Endometrial microvascular endothelial cells (primary cell): ENCODE measurements around the gene REC114. TPM values are rescaled to one million over a fixed set of nuclear protein-coding genes. Genes with fewer than 3 reads are reported as not detected.
"Not testable (repeated sequence)": the region's sequence is repeated elsewhere in the genome, so short reads cannot be mapped to it uniquely, and the experiment has no call there.

Experiments used
- in situ Hi-C: cut with HindIII; loops from 2 replicates; pipeline ENCODE4 v1.10.0; 2017; ENCODE audit warnings: low sequenced_read_pairs, low pct_unique_long_range_greater_than_20kb; ENCODE audit errors: inconsistent ontology term
- total RNA-seq: library from RNA; depleted of rRNA; stranded (reverse); fragments of >200 nt; gene quantifications from one replicate; pipeline ENCODE4 v1.2.3, GENCODE V29; 2015; ENCODE audit errors: inconsistent ontology term

Gene REC114
- total RNA-seq, 1 donor from 2014 or later, result not detected

DNA sequence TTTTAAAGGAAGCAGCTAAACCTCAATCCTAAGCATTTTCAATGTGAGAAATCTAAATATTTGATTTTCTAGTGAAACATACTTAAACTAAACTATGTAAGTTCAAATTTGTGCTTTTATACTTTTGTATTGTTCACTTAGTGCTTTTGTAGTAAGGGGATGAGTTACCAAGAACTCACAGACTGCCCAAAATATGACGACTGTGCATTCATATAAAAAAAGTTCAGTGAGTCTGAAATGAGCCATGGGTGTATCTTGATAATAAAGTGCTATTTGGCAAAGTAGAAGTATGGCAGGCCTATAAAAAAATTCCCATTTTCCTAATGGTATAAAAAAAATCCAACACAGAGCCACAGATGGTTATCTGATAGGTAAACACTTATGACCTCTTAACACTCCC, 124.1 kb downstream of the REC114 start:
- in situ Hi-C loops, result no loop called here

DNA sequence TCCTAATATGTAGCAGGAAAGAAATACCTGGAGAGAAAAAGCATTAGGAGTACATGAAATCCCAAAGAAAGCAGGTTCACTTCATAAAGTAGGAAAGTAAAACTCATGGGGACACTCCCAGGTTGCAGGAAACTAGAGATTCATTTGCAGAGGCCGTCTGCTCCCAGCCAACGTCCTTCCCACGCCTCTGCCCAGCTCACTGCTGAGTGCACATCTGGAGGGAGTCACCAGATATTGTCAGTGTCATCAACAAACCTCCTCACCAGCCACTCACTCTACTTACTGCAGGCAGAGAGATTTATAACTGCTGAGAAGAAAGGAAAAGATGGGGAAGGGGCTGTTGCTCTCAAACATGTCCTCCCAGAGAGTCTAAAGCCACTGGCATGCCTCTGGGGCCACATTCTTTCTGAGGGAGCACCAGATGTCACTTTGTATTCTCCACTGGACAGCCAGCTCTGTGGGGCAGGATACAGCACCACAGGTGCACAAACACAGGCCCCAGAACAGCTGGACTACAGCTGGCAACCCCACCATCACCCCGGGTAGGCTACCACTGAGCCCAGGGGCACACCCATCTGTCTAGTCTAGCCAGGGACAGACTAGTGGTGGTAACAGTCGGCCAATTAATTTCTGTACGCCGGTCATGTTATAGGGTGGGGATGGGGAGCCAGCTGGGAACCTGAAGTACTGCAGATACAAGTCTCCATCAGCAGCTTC, 125.8 kb downstream of the REC114 start:
- in situ Hi-C loops, result no loop called here

DNA sequence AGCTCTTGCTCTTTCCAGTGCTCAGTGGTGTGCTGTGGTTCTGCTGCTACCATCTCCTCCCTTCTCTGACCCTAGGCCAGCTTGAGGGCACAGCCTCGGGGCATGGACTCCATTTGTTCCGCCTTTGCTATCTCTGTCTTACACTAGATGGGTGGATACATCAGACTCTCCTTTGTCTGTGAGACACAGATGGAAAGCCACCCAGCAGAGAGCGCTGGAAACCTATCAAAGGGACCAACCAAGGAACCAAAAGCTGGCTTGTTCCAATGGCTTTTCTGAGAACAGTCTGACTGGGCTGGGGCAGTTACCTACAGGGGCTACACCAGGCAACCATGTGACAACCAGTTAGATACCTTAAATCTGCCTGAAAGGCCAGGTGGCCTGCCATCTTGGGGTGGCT, 126.4 kb downstream of the REC114 start:
- in situ Hi-C loops, result no loop called here

DNA sequence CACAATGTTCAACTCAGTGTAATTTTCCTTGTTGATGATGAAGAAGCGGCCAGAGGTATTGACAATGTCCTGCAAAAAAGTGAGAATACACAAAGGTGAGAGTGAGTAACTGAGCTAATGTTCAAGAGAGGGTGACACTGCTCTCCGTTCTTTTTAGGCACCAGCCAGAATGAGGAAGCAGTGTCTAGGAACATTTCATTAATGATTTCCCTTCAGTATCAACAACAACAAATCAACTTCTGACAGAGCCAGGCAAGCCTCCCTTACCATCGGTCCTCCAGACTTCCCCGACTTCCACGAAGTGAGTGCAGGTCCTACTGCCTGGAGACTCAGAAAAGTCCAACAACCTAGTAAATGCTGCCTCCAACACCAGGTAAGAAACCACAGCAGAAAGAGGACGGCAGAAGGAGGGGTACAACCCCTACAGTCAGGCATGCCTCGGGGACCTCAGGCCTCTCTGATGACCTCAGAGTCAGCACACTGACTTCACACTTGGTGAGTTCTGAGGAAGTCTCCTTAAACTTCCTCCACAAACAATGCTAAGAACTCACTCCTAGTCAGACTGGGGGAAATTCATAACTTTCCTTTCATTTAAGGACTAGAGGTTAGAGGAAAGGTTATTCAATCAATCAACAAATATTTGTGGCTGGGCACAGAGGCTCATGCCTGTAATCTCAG, 127.5 kb downstream of the REC114 start:
- in situ Hi-C loops, result no loop called here

DNA sequence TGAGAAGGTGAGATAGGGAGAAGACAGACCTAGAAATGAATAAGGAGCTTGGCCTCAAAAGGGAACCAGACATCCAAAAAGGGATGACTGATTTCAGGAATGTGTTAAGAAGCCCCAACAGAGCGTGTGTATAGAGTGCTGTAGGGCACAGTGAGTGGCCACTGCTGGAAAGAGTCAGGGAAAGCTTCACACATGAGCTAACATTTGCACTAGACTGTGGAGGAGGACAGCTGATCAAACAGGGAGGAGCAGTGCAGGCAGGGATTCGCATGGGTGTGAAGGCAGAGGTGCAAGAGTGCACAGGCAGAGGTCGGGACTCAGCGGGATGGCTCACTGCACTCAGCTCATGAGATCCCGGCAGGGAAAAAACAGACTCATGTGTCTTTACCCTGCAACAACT, 128.4 kb downstream of the REC114 start:
- in situ Hi-C loops, result no loop called here

DNA sequence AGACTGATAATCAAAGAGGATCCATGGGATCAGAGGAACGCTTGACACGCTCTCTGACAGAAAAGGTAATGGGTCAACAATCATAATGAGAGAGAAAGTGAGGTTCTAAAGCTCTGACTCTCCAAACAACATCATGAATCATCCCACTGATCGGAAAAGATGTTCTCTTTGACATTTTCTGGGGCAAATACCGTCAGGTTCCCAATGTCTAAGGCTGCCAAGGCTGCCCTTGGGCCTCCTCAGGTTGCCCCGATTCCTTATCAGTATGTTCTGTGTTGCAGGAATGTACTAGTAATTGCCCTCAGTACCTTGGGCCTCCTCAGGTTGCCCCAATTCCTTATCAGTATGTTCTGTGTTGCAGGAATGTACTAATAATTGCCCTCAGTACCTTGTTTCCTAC, 129.3 kb downstream of the REC114 start:
- in situ Hi-C loops, result no loop called here

DNA sequence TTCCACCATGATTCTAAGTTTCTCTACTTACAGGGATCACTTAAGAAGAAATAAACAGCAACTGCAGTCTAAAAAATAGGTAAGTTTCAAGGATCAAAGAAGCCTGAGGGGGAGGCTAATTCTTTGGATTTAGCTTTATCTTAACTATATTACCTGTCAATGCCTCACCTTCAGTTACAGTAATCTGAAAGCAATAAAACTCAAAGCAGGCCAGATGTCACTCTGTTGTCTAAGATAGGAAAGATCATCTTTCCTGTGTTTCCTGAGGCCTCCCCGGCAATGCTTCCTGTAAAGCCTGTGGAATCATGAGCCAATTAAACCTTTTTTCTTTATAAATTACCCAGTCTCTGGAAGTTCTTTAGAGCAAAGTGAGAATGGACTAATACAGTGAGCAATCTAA, 130.1 kb downstream of the REC114 start:
- in situ Hi-C loops, result no loop called here

DNA sequence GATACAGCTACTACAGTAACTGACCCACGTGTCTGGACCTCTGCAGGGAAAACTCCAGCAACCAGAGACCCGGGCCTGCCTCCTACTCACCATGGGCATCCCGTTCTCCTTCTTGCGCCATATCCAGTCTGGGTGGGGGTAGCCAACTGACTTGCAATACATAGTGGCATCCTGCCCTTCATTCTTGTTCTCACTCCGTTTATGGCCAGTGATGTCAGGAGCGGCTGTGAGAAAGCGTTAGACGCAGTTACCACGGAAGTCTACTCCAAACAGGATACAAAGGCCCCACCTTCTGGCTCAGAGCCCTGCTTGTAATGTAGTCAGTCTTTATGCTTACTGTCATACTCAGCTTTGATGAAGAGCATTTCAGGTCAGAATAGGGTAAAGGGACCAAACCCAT, 130.6 kb downstream of the REC114 start:
- in situ Hi-C loops, result no loop called here

DNA sequence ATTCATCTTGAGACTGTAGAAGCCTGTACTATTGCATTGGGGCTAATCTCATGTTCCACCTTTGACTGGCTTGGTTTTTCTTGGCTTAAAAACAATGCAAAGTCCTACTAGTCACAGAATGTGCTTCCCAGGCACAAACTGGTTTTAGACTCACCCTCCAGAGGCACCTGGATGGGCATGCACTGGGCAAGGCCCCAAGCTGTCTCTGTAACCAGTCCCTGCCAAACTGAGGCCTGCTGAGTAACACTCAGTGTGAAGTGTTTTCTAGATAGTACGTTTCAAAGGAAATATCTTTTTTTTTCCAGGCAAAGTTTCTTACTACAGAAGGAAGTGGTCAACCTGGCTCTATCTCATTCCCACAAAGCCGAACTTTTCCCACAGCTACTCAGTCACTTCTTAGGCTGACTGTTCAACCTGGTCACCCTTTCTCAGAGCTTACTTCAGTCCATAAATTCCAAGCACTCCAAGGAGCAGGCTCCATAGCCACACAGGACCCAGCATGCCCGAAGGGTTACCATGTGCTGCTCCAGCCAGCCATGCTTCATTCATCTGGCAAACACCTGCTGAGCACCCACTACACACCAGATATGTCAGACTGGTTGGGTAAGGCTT, 132.8 kb downstream of the REC114 start:
- in situ Hi-C loops, result no loop called here

DNA sequence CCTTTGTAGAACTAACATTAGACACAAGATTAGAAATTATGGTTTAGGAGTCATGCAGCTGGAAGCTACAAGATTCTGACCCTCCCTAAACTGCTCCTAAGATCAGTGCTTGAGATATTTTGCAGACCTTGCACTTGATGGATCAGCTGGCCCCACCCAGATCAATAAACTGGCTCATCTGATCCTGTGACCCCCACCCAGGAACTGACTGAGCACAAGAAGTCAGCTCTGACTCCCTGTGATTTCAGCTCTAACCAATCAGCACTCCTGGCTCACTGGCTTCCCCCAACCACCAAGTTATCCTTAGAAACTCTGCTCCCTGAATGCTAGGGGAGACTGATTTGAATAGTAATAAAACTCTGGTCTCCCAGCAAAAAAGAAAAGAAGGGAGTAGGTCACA, 134.6 kb downstream of the REC114 start:
- in situ Hi-C loops, result not testable (repeated sequence)

DNA sequence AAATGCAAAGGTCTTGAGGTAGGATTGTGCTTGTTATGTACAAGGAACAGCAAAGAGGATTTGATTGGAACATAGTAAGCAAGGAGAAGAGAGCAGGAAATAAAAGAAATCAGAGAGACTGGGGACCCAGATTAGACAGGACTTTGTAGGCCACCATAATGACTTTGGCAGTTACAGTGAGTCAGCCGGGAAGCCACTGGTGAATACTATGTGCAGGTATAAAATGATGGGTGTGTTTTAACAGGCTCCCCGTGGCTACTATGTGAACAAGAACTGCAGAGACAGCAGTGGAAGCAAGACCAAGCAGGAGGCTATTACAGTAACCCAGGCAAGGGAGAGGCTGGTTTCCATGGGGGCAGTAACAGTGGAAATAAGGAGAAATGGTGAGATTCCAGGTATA, 135.1 kb downstream of the REC114 start:
- in situ Hi-C loops, result no loop called here

DNA sequence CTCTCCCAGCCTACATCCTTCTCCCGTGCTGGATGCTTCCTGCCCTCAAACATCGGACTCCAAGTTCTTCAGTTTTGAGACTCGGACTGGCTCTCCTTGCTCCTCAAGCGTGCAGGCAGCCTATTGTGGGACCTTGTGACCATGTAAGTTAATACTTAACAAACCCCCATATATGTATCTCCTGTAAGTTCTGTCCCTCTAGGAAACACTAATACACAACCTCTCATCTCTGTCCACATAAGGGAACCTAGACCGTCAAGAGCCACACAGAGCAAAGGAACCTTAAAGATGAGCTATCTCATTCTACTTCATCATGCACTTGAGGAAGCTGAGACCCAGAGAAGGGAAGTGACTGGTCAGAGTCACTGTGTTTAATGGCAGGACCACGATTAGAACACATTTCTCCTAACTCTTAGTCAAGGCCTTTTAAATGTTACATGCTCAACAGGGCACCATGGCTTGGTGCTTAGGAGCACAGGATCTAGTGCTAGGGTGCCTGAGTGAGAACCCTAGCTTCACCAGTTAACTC, 140.0 kb downstream of the REC114 start:
- in situ Hi-C loops, result no loop called here

DNA sequence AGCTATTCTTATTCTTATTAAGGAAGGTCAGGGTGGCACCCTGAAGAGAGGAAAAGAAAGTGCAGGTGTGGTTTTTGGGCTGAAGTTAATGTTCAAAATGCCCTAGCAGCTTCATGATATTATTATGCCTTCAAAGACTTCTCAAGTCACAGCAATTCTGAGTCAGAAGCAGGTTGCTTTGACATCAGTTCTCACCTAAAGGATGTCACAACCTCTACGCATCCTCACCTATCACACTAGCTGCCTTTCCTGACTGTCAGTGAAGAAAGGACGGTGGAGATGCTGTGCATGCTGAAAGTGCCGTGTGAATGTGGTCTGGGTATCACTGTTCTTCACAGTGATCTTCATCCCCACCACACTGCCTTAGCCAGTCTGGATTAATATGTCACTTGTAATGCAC, 140.6 kb downstream of the REC114 start:
- in situ Hi-C loops, result no loop called here

DNA sequence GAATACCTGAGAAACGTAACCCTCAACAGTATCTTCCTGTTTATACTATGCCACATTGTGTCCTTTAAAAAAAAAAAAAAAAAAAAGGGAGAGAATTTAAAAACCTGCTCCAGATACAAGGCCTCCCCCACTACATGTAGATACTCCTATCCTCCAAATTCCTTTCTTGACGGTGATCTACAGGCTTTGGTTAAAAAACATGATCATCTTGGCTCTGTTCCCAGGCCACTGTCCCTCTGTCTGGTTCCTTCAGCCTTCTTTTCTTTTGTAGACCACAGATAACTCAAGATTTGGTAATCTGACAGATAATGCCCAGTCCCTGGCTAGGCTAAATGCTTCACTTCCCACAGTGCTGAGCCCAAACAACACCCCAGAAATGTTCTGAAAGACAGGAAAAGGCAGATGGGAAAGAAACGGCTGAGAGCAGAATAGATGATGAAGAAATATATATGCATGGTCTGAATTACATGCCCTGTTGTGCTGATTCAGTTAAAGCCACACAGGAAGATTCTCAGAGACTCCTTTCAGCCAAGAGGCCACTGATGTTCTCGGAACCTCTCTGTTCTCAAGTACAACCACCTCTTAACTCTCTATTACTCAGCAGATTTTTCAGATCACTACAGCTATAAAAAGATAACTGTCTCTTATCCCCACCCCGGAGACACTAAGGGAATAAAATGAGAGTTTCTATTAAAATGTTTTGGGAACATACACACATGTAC, 141.9 kb downstream of the REC114 start:
- in situ Hi-C loops, result no loop called here

DNA sequence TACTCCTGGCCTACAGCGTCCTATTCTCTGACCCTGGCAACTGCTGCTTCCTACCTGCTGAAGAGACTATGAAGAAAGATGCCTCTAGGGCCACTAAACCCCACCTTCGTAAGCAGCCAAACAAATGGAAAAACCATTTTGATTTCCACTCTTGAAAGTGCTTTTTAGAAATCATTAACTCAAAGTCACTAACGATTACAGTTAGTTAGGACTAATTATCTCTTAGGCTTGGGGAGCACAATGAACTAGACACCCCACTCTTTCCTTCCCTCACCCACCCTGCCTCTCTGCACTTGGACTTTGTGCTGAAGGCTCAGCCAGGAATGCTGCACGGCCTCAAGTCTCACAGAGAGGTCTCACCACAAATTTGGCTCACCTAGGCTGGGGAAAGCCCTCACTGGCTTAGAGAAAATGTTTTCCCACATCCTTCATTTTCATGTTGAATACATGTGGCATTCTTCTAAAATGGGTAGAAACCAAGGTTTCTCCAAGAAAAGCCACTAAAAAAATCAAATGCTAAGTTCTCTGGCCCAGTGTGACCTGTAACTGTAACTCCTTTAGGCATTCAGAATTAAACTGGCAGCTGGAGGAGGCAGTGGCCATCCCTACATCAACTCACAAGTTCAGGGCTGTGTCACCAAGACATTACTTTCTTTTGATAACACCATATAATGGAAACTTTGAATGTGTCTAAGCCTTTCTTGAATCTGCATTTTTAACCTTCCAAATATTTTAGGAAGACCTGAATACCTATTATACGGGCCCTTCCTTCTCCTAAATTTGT, 143.1 kb downstream of the REC114 start:
- in situ Hi-C loops, result no loop called here

DNA sequence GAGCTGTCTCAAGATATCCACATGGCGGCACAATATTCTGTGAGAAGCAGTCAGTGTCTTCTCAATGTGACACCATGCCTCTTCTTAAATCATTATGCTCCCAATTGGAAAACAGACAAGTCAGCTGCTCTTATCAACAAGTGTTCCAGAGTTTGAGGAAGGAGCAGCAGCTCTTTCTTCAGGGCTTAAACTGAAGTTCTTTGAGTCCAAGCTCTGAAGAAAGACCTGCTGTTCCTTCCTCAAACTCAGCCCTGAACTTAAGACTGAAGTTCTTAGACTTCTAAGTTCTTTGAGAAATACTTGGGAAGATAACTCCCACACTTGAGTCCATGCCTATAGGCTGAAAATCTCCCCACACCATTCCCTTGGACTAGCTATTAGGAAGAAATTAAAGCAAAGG, 146.8 kb downstream of the REC114 start:
- in situ Hi-C loops, result no loop called here

DNA sequence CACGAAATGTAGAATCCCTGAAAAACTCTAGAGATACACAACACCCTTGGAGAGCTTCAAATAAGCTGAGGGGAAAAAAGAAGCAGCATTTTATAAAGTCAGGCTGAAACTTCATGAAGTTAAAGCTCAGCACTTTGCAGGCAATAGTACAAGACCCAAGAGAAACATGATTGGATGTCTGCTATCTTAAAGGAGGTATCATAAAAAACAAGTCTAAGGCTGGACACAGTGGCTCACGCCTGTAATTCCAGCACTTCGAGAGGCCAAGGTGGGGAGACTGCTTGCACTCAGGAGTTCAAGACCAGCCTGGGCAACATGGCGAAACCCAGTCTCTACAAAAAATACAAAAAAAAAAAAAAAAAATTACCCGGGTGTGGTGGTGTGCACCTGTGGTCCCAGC, 147.3 kb downstream of the REC114 start:
- in situ Hi-C loops, result no loop called here

DNA sequence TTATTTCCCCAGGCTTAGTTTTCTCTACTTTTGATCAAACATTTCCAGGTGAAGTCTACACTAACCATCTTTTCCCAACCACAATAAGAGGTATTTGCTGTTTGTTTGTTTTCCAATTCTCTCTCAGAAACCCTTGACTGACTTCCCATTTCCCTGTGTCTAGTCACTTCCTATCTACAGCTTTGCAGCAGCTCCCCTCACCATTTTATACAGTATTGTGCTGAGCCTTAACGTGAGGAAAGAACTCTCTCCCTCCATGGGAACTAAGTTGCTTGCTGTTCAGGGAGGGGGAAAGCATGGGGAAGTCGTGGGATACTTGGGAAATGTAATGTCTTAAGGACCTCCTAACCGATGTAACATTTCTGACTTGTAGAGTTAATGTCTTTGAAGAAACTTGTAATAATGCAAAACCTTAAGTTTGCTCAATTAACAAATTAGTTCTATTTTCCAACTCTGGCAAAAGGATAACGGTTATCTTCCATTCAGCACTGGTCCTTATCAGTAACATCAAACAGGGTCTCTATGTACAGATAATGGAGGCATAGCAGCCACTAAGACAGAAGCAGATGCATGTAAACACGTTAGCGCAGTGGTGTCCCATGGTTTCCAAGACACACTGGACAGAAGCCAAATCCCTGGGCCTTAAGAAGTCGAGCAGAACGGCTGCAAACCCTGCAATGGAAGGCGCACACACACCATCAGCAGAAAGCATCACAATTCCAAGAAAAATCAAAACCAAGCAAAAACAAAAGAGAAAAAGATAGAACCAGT, 150.5 kb downstream of the REC114 start:
- in situ Hi-C loops, result no loop called here
